ENCODE measurements around the gene BBS9.

BBS9 gene

DNA sequence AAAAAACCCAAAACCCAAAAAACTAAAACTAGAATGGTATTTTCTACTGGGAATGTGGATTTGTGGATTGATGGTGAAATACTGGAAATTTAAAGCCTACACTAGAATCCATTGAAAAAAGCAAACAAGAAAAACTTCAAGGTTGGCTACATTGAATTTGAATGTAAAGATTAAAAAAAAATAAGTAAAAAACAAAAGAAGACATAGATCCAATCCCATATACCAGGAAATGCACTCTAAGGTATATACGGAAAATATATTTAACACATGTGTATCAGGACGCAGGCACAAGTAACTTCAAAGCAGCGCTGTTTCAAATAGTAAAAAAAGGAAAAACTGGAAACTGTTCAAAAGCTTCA lies 754 bp upstream of the BBS9 start:
- DNase-seq: no peak

DNA sequence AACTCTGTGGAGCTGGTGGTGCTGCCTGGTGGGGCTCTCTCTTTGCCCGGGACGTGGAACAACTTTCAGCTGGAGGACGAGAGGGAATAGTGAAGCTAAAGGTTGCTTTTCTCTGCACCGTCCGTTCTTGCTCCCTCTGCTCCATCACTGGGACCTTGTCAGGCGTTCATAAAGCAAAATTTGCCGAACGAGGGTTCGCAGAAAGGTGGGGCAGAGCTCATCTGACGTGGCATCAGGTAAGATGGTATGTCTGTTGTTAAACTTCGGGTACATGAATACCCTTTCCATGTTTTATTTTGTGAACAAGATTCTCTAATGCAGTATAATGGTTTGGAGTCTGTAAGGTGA lies 416 bp downstream of the BBS9 start:
- DNase-seq: no peak

DNA sequence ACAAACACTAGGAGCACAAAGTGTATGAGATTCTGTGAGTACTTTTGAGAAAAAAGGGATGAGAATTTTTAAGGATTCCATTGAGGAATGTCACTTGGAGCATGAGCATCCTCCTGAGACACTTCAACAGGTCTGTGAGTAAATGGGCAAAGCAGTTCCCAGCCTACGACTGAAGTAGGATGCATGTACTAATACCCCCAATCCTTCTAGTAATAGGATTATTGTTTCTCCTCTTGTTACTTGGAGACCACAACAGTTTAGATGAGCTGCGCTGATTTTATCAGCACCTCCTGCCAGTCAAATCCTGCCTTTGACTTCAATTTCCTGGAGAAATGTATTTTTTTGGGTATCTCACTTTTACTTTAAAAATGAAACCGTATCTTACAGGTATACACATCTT lies 820 bp downstream of the BBS9 start:
- DNase-seq: no peak

GRCh38 chr7:33137103-33137502 lies 7.7 kb downstream of the BBS9 start:
- DNase-seq: no peak

DNA sequence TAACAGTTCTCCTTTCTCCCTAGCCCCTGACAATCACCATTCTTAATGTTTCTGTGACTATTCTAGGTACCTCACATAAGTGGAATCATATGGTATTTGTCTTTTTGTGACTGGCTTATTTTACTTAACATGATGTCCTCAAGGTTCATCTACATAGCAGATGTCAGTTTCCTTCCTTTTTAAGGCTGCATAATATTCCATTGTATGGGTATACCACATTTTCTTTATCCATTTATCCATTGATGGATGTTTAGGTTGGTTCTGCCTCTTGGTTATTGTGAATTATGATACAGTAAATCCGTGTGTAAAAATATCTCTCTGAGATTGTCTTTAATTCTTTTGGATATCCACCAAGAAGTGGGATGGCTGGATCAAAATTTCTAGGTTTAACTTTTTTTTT lies 13.2 kb downstream of the BBS9 start:
- DNase-seq: no peak

- DNase-seq: no peak
These were observed 14.8 kb downstream of the BBS9 start for GRCh38 chr7:33143996-33144718.

DNA sequence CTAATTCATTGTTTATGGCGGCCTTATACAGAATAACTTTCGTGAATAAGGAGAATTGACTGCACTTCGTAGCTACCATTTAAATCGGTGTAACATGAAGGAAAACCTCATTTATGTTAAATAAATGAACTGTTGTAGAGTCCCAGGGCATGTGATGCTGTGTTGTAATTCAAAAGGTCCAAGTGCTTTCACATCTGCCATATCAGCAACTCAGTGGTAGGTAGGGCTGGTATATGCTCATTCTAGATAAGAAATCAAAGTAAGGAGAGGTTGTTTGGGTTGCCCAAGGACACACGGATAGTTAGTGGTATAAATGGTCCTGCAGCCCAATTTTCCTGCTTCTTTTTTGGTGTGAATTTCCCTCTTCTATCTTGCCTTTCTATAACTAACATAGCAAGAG lies 15.8 kb downstream of the BBS9 start:
- no peak for DNase-seq

DNA sequence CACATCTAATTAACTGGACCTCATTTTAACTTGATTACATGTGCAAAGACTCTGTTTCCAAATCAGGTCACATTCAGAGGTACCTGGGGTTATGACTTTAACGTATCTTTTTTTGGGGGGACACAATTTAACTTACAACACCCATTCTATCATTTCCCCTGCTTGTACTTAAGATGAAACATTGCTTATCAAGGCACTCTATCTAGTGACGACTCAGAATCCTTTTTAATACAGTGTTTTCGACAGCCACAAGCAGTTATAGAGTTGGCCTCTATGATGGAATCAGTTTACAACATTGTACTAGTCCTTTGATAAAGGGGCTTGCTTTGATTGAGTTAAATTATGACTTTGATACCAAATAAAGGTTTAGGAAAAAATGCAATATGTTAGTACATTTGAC lies 22.7 kb downstream of the BBS9 start:
- DNase-seq: no peak

DNA sequence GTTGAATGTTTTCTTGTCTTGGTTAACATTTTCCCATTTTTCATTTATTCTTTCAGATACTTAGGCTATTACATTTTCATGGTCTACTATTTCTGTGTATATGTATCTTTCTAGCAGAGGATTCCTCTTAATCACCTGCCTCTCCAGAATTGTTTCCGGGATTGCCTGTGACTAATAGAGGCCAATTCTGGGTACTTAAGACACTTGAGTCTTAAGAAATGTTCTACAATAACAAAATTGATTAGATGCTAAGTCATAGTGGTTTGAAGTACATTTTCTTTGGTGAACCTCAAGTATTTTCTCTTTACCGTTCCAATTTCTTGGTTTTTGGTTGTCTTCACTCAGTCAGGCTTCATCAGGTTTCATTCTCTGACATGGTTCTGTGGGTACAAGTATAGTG lies 26.4 kb downstream of the BBS9 start:
- no peak for DNase-seq

- no peak for DNase-seq
These were observed 27.1 kb downstream of the BBS9 start for GRCh38 chr7:33156441-33156840.

GRCh38 chr7:33157311-33157710 lies 27.9 kb downstream of the BBS9 start:
- DNase-seq: no peak

GRCh38 chr7:33157781-33158180 lies 28.4 kb downstream of the BBS9 start:
- no peak for DNase-seq

- DNase-seq: no peak
These were observed 48.5 kb downstream of the BBS9 start for GRCh38 chr7:33177876-33178275.

DNA sequence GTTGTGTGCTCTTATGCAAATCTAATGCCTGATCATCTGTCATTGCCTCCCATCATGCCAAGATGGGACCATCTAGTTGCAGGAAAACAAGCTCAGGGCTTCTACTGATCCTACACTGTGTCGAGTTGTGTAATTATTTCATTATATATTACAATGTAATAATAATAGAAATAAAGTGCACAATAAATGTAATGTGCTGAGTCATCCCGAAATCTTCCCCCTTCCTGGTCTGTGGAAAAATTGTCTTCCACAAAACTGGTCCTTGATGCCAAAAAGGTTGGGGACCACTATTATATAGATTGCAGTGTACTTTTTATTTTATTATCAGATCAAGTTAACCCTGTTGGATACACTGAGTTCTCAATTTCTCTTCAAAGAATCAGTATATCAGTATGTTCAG lies 50.2 kb downstream of the BBS9 start:
- no peak for DNase-seq

DNA sequence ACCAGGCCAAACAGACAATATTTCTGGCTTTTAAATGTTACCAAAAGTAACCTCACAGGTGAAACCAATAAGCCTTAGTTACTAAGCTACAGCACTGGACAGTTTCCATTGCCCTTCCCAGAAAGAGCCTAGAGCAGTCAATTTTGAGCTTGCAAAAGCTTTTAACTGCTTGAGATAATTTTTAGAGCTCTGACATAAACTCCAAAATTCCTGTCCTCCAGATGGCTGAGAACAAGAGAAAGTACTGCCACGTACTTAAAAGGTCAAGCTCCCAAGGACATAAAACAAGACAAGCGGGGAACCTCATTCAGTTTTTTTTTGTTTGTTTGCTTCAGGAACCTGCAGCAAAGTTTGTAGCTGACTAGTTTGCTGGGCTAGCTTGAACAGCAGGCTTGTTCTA lies 54.1 kb downstream of the BBS9 start:
- DNase-seq: no peak

GRCh38 chr7:33184828-33185227 lies 55.5 kb downstream of the BBS9 start:
- DNase-seq: no peak

DNA sequence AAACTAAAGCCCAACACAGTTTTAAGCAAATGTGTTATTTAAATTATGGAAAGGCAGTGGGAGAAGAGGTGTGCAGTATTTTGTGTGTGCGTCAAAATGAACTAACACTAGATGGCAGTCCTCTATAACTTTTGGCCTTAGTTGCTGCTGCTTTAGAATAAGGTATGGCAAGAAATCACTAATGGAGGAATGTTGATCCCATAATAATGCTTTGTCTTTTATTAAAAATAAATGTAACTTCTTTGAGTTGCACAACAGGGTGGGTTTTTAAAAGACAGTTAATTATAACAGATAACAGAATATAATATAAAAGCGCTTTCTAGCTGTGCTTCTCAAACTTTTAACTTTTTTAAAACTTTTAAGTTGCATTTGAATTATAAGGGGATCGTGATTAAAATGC lies 56.4 kb downstream of the BBS9 start:
- no peak for DNase-seq

DNA sequence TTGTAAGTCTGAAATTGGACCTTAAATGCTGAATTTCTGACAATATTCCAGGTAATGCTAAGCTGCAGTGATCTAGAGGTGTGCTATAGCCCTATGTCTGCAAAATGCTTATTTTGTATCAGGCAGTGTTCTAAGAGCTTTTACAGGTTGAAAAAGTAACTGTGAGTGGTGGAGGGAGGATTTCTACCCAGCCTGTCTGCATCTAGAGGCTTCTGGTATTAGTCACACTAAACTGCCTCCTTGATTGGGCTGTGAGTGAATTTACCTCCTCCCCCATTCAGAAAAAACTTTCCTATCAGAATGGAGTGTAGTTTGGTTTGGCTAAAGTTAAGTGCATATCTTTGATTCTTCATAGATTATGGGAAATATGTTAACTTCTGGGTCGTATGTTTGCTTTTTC lies 56.8 kb downstream of the BBS9 start:
- no peak for DNase-seq

DNA sequence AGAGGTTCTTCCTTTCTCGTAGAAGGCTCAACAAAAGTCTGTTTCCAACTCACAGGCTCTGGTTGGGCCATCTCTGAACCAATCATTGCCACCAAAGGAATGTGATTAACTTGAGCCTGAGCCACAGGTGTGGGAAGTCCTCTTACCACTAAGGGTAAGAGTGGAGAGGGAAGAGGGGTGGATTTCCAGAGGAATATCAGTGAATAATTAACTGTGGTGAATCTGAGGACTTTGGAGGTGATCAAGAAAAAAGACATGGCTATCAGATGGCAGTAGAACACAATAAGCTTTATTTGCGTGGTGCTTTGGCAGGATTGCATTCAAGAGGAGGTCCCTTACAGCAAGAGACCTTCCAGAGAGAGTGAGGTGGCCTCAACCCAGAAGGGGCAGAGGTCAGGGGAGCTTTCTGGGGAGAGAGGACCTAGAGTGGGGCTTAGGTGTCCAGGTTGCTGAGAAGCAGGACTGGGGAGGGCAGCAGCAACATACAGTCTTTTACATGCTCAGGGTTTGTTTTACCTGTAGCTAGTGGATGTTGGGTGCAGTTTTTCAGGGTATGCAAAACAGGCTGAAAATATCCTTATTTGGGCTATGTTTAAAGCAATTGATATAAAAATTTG lies 61.4 kb downstream of the BBS9 start:
- DNase-seq: no peak

DNA sequence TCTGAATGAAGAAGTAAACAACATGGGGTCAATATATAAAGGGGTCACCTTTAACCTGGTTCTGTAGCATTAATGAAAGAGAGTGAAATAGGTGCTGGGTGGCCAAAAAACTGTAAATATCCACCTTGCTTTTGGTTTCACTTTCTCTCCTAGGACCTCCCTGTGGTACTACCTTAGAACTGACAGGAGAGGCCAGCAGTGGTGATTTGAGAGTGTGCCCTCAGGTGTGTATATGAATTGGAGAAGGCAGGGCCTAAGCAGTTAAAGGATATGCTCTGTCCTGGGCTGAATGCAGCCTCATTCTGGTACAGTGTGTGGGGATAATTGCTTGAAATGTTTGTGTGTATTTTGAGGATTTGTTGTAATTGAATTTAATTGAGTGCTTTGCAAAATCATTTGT lies 62.0 kb downstream of the BBS9 start:
- no peak for DNase-seq

DNA sequence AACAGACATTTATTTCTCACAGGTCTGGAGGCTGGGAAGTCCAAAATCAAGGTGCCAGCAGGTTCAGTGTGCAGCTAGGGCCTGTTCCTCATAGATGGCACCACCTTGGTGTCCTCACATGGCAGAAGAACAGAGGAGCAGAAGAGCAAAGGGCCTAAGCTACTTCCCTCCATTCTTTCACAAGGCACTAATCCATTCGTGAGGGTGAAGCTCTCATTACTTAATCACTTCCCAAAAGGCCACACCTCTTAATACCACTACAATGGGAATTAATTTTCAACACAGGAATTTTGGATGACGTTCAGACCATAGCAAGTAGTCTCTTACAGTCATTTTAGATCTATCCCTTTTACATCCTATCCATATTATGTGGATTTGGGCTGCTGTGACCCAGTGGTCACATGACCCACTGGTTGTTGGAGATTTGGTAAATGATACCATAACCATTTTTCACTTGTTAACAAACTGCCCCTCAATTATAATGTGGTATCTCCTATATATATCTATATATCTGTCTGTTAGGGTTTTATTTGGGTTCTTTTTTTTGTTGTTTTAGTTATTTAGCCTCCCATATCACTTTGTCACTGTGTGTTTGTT lies 63.4 kb downstream of the BBS9 start:
- no peak for DNase-seq

GRCh38 chr7:33193308-33193864 lies 64.0 kb downstream of the BBS9 start:
- no peak for DNase-seq

GRCh38 chr7:33195264-33195663 lies 65.9 kb downstream of the BBS9 start:
- DNase-seq: no peak

GRCh38 chr7:33196221-33196620 lies 66.9 kb downstream of the BBS9 start:
- DNase-seq: no peak

GRCh38 chr7:33200282-33200681 lies 70.9 kb downstream of the BBS9 start:
- no peak for DNase-seq
